CD4-positive, alpha-beta T cell treated with Interferon alpha-2 for 1 hour (primary cell): ENCODE results near the gene ETFA.

ENCODE experiments used
- DNase-seq, 2 donors: peaks; one replicate each; pipeline ENCODE4 v3.0.0-alpha.2; 2020 to 2022

The ETFA gene

GRCh38 chr15:76311100-76311953, at the start of gene ETFA:
Gene ETFA (minus strand): TSS chr15:76311469. CDS start chr15:76311388, 81 bp downstream.
- DNase-seq, result peak; percentile 92 to 93

DNA sequence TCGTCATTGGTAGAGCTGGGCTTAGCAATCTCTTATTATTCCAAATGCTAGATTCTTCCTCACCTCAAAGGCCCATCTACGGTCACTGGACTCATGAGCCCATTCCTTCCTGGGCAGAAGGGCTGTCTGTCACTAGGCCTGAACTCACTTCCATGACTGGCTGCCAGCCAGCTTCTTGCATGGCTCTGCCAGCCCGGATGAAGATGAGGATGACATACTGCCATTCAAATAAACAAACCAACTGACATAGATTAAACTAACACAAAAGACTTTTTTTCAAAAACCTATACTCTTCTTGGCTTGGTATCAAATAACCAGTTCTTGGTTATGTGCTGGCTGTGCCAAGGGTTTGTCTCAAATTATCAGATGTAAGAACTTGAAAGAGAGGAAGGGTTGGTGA, 49.1 kb upstream of the ETFA start:
- no peak for DNase-seq

DNA sequence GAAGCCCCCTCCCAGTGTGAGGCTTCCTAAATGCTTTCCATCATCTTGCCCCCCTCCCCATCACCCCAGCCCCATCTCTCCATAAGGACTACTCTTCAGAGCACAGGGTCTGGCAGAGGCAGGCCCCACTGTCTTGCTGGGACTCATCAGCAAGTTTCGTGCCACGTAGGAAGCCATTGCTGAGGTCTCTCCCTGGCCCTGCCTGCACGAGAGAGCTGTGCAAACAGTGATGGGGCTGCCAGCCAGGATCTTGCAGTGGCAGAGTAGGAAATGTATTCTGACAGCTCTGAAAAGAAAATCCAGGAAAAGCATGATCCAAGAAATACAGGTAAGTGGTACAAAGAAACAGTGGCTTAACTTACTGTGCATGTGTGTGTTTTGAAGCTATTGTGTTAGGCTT, 47.9 kb upstream of the ETFA start:
- no peak for DNase-seq

- DNase-seq, result no peak
Observed at GRCh38 chr15:76358453-76358852, 47.2 kb upstream of the ETFA start.

DNA sequence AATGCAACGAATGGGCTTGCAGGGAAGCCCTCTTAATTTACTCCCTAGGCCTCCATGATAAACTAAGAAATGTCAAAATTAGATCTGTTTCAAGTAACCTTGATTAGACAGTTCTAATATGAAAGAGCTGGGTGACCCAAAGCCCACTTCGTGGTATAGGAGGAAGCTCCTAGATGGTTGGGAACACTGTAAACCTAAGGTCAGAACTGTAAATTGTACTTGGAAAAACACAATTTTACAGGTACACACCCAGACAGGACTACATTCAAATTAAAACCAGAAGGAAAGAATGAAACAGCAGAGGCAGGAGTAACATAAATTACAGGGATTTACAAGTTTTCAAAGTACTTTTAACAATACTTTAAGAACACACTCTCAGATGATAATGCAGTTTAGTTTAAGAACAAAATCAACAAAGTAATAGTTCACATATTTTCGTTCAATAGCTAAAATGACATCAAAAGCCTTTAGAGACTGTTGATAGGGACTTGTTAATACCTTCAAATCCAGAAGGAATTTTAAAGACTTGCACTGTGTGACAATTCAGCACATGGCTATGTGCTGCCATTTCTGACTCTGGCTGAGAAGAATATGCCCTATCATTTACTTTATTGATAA, 43.7 kb upstream of the ETFA start:
- DNase-seq, result no peak

GRCh38 chr15:76353903-76354302, 42.6 kb upstream of the ETFA start:
- DNase-seq, result no peak

- no peak for DNase-seq
Observed at GRCh38 chr15:76353023-76353577, 41.8 kb upstream of the ETFA start.

DNA sequence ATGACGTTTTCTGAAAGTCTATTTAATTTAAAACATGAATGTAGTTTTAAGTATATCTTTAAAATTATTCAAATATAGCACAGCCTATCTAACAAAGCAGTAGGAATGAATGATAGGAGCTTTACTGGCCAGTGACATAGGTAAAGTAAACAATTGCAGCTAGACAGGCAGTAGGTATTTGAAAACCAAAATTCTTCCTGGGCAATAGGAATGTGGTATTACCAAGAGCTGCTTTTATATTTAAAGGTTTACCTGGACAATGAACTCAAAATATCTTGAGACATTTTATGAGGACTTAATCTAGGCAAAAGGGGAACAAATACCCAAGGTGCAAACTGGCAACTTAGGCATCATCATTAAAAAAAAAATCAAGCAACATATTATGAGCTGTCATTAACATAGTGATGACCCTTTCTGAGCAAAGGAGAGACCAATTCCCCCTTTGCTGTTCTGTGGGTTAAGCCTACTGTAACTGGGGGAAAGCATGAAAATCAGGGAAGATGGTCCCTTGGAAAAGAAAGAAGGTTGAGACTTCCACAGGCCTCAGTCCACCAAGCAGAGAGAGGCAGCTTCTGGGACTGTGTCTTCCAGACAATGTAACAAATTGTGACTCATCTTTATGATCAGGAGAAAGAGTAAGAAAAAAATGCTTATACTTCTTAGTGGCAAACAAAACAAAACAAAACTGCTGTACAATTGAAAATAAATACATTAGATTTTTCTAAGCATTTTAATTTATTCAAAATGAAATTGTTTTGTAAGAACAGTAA, 38.2 kb upstream of the ETFA start:
- no peak for DNase-seq

- no peak for DNase-seq
Observed at GRCh38 chr15:76347482-76348055, 36.3 kb upstream of the ETFA start.

- no peak for DNase-seq
Observed at GRCh38 chr15:76346669-76347481, 35.6 kb upstream of the ETFA start.

GRCh38 chr15:76345880-76346668, 34.8 kb upstream of the ETFA start:
- peak in 1 of 2 donors; percentile 13 for DNase-seq

GRCh38 chr15:76345583-76345879, 34.3 kb upstream of the ETFA start:
- no peak for DNase-seq

DNA sequence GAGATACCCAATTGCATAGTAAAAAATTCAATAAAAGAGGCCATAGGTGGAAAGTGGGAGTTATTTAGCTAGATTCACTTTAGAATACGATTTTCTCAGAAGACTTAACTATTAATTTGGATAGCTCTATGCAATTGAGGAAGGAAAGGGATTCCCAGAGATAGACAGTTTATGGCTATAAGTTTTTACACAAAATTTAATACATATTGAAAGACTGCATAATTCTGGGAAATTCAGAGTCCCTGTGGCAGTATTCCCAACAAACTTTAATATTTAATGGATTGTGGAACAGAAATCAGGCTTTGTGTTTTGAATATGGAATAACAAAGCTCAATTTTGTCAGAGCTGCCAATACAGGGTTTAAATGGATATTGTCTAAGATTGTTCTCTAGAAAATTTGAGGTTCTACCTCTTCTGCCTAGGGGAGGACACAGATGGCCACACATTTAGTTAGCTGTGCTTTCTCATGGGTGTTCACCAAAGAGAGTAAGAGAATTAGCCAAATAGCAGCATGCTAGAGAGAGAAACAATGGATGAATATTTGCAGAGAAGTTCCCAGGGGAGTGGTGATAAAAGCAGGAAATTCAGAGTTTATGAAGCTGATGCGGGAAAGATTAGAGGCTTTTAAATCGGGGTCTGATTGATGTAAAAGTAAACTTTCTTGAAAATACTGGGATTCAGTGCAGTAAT, 33.8 kb upstream of the ETFA start:
- DNase-seq, result no peak

DNA sequence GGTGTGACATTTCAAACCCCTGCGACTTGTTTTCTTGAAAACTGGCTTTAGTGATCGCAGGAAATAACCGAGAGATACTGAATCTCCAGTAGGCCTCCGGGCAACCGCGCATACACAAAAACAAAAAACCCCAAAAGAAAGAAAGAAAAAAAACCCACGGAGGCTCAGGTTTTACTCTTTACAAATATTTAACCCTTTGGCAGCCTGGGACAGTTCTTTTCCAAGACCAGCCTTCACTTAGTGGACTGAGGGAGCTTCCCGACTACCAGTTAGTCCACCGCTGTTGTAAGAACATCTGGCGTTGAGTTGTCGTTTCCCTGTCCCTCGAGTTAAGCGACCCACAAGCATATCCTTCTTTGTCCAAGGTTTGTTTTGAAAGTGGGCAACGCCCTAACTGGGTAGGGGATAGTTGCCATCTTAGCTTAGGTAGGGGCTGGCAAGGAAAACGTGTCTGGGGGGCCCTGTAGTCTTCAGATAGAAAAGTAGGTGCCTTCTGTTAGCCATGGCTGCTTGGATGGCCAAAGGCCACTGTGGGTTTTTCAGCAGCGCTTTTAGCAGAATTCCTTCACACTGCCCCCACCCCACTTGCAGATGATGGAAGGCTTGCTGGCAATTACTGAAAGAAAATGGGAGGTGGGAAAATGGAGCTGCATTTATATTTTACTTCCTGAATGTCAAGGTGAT, 32.2 kb upstream of the ETFA start:
- DNase-seq, result peak in 1 of 2 donors; percentile 13

DNA sequence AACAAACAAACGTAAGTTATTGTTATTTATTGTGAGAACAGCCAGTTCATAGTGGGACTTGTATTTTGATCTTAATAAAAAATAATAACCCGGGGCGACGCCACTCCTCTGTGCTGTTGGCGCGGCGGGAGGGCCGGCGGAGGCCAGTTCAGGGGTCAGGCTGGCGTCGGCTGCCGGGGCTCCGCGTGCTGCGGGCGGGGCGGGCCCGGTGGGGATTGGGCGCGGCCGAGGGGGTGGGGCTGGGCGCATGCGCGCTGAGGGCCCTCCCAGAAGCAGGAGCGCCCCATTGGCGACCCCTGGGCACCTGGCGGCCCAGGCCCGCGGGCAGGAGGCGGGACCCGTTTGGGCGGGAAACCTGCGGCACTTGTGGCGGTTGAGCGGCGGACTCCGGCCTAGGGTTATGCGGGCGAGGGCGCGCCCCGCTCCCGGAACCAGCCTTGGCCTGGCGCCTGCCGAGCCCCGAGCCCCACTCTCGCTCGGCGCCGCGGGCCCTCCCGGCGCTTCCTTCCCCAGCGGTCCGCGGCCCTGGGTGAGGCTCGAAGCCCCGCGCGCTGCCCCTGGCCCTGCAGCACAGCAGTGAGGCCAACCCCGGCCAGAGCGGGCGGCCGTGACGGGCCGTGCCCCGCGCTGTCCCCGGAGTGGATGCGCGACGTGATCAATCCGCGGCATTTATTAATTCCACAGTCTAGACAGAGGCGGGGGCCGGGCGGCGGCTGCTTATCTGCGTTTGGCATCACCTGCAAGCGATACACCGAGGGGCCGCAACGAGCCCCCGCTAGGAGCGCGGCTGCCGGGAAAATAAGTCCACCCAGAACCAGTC, 31.3 kb upstream of the ETFA start:
- peak in 1 of 2 donors; percentile 31 for DNase-seq

DNA sequence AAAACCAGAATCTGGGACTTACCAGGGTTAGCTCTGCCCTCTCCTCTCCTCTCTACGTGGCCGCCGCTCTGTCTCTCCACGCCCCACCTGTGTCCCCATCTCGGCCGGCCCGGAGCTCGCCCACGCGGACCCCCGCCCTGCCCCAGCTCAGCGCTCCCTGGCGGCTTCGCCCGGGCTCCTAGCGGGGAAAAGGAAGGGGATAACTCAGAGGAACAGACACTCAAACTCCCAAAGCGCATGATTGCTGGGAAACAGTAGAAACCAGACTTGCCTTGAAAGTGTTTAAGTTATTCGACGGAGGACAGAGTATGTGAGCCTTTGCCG, 30.8 kb upstream of the ETFA start:
- no peak for DNase-seq

DNA sequence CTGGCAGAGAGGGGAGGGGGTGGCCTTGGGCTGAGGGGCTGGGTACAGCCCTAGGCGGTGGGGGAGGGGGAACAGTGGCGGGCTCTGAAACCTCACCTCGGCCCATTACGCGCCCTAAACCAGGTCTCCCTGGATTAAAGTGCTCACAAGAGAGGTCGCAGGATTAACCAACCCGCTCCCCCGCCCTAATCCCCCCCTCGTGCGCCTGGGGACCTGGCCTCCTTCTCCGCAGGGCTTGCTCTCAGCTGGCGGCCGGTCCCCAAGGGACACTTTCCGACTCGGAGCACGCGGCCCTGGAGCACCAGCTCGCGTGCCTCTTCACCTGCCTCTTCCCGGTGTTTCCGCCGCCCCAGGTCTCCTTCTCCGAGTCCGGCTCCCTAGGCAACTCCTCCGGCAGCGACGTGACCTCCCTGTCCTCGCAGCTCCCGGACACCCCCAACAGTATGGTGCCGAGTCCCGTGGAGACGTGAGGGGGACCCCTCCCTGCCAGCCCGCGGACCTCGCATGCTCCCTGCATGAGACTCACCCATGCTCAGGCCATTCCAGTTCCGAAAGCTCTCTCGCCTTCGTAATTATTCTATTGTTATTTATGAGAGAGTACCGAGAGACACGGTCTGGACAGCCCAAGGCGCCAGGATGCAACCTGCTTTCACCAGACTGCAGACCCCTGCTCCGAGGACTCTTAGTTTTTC, 30.2 kb upstream of the ETFA start:
- peak in 1 of 2 donors; percentile 9 for DNase-seq

DNA sequence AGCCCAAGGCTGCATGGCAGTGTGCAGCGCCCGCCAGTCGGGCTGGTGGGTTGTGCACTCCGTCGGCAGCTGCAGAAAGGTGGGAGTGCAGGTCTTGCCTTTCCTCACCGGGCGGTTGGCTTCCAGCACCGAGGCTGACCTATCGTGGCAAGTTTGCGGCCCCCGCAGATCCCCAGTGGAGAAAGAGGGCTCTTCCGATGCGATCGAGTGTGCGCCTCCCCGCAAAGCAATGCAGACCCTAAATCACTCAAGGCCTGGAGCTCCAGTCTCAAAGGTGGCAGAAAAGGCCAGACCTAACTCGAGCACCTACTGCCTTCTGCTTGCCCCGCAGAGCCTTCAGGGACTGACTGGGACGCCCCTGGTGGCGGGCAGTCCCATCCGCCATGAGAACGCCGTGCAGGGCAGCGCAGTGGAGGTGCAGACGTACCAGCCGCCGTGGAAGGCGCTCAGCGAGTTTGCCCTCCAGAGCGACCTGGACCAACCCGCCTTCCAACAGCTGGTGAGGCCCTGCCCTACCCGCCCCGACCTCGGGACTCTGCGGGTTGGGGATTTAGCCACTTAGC, 29.6 kb upstream of the ETFA start:
- peak; percentile 41 to 57 for DNase-seq
